Nucleus accumbens (tissue), 56 donors: ENCODE measurements around the gene TOR1A.

Source experiments
- DNase-seq, 56 donors: peaks; one replicate each; lab custom pipeline; 2025; lab: John Stamatoyannopoulos, UW

Gene TOR1A

DNA sequence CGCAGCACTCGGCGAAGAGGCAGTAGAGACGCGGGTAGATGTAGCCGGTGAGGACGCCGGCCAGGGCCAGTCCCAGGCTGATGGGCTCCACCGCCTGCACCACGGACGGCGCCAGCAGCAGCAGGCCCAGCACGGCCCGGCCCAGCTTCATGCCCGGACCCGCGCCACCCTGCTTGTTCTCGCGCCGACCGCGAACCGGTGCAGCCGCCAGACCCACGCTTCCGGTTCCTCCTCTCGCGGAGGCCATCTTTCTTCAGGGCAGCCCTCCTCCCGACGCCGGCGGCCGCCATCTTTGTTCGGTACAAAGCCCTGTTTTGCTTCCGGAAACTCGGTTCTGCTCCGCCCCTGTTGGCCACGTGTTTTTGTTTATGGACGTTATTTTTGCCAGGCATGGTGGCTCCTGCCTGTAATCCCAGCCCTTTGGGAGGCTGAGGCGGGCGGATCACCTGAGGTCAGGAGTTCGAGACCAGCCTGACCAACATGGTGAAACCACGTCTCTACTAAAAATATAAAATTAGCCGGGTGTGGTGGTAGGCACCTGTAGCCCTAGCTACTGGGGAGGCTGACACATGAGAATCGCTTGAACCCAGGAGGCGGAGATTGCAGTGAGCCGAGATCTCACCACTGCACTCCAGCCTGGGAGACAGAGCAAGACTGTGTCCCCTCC, at the start of gene TOR1A:
TOR1A (minus strand) TSS at position 202 of the 667 bp plus-strand sequence; CDS start at position 151, 51 bp downstream.
- peak; percentile 27 to 96 (median 88) for DNase-seq

DNA sequence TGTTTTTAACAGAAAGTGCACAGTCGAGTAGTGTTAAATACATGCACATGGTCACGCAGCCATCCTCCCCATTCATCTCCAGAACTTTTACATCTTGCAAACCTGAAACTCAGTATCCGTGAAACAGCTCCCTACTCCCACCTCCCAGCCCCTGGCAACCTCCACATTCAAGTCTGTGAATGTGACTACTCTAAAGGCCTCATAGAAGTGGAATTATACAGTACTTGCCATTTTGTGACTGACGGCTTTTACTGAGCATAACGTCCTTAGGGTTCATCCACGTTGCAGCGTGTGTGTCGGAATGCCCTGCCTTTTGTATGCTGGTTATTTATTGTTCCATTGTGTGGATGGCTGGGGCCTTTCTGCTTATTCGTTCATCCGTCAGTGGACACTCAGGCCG, 47.1 kb upstream of the TOR1A start:
- DNase-seq, result no peak

GRCh38 chr9:129869585-129870501, 45.9 kb upstream of the TOR1A start:
- DNase-seq, result no peak

GRCh38 chr9:129868872-129869486, 45.0 kb upstream of the TOR1A start:
- DNase-seq, result peak in 12 of 56 donors; percentile 12 to 55 (median 33)

- no peak for DNase-seq
Measured at GRCh38 chr9:129868023-129868871, 44.3 kb upstream of the TOR1A start.

DNA sequence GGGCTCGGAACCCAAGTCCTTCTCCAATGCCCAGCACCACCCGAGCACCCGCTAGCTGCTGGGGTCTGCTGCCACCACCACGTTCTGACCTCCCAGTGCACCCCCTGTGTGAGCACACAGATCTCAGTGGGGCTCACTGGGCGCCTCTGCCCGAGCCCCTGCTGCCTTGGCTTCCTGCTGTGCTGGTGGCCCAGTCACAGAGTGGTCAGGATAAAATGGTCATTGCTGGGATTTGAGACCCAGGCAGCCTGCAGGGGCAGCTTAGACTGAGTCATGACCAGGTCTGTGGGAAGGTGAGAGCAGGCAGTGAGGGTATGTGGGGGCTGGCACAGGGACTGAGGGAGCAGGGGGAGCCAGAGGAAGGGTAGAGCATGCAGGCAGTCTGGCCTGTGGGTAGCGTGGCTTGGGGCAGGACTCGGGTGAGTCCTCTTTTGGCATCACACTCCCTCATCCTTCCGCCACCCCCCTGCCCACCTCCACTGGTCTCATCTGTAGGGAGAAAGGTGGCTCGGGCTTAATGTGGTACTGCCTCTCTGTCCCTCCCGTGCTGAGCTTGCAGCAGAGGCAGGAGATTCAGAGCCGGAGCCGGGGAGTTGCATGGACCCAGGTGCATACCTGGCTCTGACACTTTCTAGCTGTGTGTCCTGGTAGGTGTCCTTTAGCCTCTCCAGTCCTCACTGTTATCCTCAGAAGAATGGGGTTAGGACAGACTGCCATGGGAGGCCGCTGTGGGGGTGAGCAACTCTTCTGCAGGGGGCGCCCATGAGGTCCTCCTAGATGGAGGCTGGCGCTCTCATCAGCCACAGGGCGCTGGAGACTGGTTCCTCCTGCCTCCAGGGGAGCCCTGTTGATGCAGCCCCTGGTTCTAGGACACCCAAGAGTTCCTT, 43.4 kb upstream of the TOR1A start:
- no peak for DNase-seq

- peak in 1 of 56 donors; percentile 25 for DNase-seq
Measured at GRCh38 chr9:129866394-129867135, 42.6 kb upstream of the TOR1A start.

GRCh38 chr9:129865668-129866320, 41.9 kb upstream of the TOR1A start:
- DNase-seq, result no peak

- no peak for DNase-seq
Measured at GRCh38 chr9:129864991-129865647, 41.2 kb upstream of the TOR1A start.

- no peak for DNase-seq
Measured at GRCh38 chr9:129863059-129863690, 39.2 kb upstream of the TOR1A start.

DNA sequence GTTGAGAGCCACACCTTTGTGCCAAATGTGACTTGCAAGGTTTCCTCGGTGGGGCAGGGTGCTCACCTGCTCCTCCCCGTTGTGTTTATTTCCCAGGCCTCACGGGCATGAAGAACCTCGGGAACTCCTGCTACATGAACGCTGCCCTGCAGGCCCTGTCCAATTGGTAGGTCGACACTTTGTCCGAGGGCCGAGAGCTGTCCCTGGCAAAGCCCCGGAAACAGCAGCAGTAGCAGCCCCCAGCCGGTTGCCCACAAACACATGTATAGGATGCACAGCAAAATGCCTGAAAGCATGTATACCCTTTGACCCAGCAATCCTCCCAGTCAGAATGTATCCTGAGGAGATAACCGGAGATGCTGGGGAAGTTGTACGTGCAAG, 37.5 kb upstream of the TOR1A start:
- no peak for DNase-seq

DNA sequence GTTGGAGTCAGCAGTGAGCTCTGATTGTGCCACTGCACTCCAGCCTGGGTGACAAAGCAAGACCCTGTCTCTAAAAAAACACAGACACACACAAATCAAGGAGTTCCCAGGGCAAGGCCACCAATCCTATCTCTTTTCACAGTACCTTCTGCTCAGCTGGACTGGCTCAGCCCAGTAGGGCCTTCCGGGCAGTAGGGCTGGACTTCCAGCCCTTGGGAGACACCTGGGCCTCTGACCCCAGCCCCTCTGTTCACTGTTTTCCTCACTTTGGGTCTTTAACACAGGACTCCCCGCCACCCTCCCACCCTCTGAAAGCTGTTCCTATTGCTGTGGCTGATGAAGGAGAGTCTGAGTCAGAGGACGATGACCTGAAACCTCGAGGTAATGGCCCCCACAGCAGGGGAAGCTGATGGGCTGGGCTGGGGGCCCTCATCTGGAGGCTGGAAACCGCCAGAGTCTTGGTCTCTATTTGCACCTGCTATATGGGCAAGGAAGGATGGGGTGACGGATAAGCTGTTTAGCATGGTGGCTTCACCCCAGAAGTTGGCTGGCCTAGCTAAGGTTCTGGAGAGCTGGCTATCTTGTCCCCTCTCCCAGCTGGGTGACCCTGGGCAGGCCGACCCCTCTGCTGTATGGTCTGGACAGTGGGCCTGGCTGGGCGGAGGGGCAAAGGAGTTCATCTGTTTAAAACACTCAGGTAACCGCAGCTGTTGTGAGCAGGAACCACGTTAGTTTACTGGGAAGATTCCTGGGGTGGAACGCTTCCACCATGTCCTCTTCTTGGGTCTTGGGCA, 36.9 kb upstream of the TOR1A start:
- no peak for DNase-seq

DNA sequence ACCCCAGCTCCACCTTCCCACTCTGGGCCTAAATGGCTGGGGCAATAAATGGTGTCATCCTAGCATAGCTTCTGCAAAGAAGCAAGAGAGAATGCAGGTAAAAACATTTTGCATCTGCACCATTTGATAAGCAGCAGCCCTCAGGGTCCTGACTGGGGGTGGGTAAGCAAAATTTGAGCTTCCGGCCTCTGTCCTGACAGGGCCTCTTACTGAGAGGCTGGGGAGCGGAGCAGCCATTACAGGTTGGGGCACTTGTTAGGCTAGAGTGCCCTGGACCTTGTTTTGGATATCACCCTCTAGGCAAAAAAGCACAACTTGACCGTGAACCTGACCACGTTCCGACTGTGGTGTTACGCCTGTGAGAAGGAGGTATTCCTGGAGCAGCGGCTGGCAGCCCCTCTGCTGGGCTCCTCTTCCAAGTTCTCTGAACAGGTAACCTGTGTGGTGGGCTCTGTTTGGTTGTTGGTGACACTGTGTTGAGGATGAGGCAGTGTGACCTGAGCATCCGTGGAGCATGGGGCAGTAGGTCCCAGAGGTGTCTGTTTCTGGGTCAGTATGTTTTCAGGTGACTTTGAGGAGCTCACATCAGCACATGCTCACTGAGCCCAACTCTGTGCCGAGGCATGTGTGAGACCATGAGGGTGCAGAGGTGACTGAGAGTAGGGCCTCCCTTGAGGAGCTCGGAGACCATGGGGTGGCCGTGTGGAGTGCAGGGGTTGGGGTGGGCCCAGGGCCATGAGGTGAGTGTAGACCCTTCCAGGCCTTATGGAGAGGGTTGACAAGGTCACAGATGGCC, 34.4 kb upstream of the TOR1A start:
- DNase-seq, result no peak

- no peak for DNase-seq
Measured at GRCh38 chr9:129857207-129857606, 33.3 kb upstream of the TOR1A start.

GRCh38 chr9:129854588-129855110, 30.7 kb upstream of the TOR1A start:
- DNase-seq, result no peak
